ENCODE results near the gene RSRC1.

DNA sequence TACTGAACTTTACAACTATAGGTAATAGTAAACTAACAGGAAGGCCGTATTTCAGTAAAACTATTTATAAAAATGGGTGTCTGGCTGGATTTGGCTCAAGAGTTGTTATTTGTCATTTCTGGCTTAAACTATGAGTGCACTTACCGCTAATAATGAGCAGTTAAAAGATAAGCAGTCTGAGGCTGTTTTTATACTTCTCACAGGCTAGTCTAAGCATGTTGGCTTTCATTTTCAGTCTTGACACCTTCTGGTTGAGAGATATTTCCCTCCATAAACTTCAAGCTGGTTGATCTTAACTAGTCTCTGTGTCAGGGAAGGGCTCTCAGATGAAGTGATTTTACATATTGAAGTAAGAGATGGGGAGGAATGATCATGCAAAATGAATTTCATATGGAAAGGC, 96.1 kb downstream of the RSRC1 start:
- no peak for TF ChIP-seq POLR2A (IDR thresholded peaks at IDR 0.05; ENCODE audit: low read depth, low read length)
- no peak for TF ChIP-seq POLR2AphosphoS5 (IDR thresholded peaks at IDR 0.05; ENCODE audit: low read depth, low read length)
- no peak for TF ChIP-seq TAF1 (IDR thresholded peaks at IDR 0.05; ENCODE audit: borderline replicate concordance, low read depth, low read length)

All from GM12892 (cell line).